NCI-H187 treated with DMSO at 0.1 percent for 48 hours (cell line): ENCODE results near the gene ERCC5.

ENCODE experiments used
- DNase-seq: peaks from one replicate; lab custom pipeline; 2025; lab: John Stamatoyannopoulos, UW

Gene ERCC5

GRCh38 chr13:102845630-102846260, at the start of gene ERCC5:
Gene ERCC5, plus strand, starts transcription at chr13:102846032. Its CDS starts 235 bp downstream, at chr13:102846267.
- DNase-seq: peak; percentile 71

DNA sequence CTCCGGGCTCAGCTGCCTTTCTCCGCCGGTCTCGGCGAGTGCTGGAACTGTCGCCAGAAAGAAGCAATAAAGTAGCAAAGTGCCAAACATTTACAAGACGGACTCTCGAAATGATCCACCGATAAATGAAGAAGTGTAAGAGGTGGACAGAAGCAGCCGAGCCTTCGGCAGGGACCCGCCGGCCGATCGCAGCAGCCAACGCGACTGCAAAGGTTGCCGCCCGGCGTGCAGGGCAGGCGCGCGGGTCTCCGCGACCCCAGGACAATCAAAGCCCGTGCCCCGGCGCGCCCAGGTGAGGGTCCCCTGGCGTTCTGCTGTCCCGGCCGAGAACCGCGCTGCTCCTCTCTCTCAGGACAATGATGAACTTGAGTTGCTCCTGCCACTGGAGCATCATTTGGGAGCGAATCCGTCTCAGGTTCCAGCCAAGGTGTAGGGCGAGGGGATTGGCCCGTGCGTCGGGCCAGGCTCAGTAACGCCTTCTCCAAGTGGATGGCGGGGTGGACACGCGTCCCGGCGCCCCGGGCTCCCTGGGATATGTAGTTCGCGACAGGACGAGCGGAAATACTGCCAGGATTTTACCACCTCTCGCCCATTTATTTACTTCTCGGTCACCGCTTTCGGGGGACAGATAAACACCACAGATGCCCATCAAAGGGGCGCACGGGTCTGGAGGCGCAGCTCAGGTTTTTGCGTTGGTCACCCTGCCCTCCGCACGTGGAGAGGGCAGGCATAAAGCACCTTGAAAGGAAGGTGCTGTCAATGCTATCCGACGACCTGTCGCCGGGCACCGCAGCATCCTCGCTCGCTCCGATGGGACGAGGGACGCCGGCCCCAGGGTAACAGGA, 47.0 kb upstream of the ERCC5 start, which contains the start of the genes BIVM and POGLUT2:
Gene BIVM (plus strand): TSS at position 539 of the 845 bp plus-strand sequence. CDS start 8,149 bp downstream, outside the sequence.
Gene POGLUT2 (minus strand): TSS at position 396 of the 845 bp plus-strand sequence. CDS start 306 bp downstream, at position 90.
- peak; percentile 74 for DNase-seq

GRCh38 chr13:102799426-102800144, 46.2 kb upstream of the ERCC5 start:
- no peak for DNase-seq

DNA sequence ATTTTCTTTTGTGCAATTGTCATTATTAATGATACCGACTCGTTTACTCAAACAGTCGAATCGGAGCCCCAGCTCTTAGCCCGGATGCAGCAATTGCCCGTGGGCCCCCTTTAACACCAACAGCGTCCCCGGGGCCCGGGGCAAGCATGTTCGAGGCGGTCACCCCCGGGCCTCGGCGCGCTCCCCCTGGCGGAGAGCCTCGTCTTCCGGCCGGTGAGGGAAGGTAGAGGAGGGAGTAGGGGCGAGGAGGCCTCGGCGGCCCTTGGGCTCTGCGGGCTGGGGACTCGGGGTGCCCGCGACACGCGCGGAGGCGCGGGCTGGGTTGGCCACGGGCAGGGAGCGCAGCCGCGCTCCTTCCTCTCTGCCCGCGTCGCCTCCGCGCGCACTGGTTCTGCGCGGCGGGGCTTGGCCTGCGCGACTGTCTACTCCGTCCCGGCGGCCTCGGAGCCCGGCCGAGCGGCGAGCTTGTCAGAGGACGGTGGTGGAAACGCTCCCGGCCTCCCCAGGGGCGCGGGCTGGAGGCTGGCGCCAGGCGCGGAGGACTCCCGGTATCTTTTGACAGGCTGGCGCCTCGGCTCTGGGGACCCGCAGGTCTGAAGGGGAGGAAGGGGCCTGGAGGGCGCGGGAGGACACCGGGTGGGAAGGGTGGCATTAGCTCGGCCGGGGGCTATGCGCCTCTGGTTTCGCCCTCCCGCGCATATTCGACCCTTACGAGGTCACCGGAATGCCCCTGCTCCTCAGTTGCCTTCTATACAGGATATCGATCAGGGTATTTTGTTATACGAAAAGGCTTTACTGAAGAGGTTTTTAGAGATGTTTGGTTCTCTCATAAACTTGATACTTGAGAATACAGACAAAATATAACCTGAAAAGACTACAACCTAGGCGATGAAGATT, 45.4 kb upstream of the ERCC5 start:
- peak; percentile 48 for DNase-seq

- DNase-seq: no peak
These were observed 40.2 kb upstream of the ERCC5 start for GRCh38 chr13:102805680-102806079.

- DNase-seq: no peak
These were observed 38.1 kb upstream of the ERCC5 start for GRCh38 chr13:102807699-102808098.

DNA sequence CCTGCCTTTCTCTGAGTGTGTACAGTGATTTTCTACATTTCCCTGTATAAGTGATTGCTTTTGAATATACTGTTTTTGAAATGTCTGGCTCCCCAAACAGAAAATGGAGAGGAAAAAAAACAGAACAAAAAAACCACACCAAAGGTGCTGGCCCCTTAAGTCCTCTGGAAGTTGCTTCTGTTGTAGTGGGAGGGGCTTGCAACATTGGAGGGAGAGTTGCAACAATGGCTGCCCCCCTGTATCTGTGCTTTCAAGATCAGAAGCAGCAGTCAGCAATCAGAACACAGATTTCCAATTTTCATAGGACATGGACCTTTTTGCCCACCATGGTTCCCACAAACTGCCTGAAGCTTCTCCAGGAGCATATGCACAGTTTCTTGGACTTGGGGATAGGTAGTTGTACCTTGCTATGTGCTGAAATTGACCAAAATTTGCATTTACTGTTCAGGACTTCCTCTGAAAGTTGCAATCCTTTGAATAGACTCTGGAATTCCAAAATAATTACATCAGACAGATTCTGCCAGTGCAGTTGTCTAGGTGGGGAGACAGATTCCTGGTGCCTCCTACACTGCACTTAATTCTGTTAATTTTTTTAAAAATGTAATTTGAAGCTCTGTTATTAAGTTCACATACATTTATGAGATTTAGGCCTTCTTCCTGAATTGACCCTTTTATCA, 33.1 kb upstream of the ERCC5 start:
- DNase-seq: no peak

DNA sequence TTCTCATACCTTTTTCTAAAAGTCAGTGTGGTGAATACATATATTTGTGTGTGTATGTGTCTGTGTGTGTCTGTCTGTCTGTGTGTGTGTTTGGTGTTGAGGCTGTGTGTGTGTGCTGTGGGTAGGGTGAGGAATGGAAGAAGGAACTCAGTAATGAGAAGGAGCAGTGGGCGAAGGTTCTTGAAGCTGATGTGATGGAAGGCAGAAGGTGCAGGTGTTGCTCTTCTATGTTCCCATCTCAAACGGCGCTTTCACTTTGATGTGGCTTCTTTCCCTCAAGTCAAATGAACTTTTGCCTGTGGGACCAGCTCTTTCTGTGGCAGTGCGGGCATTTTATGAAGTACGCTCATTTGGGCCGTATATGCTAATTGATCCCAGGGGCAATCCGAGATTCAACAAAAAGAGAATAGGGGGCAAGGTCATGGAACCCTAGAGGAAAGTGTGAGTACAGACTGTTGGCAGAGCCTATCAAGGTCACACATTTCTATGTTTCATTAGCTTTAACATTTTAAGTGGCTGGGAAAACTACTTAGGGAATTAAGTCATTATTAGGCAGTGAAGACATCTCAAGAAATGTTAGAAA, 31.7 kb upstream of the ERCC5 start:
- no peak for DNase-seq

DNA sequence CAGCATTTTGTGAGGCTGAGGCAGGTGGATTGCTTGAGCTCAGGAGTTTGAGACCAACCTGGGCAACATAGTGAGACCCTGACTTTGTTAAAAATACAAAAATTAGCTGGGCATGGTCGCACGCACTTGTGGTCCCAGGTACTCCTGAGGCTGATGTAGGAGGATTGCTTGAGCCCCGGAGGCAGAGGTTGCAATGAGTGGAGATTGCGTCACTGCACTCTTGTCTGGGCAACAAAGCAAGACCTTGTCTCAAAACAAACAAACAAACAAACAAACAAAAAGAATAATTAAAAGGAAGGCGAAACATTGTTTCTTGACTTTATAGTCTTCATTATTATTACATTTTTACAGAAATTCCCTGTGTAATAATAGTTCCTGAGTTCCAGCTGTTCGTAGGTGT, 31.0 kb upstream of the ERCC5 start:
- no peak for DNase-seq

GRCh38 chr13:102815788-102816187, 30.0 kb upstream of the ERCC5 start:
- no peak for DNase-seq

GRCh38 chr13:102816708-102817107, 29.1 kb upstream of the ERCC5 start:
- DNase-seq: no peak

DNA sequence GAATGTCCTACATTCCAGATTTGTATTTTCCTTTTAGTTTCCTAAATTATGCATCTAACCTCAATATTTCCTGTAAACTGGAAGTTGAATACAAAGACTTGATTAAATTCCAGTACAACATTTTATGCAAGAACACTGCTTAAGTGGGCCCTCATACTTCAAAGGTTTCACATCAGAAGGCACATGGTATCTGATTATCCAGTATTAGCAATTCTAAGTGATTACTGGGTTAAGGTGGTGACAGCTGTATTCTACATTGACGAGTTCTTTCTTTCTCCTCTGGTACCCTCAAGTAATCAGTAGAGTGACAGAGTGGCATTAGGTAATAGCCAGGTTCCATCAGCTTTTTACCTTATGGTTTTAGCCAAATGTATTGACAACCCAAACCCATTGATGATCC, 28.6 kb upstream of the ERCC5 start:
- DNase-seq: no peak

DNA sequence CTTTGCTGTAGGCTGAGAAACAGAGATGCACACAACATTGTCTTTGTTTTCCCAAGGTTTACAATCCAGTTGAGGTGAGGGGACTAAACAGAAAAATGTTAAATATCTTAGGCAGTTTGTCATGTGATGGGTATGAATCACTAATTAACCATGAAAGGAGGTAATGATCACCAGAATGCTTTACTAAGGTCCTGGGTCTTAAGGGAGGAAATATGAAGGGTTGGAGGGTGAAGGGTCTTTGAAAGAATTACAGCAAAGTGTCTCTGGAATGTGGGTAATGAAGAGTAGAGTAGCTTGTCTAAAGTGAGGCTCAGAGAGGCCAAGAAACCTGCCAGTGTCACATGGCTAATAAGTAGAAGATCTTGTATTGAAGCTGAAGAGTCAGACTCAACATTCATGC, 27.9 kb upstream of the ERCC5 start:
- no peak for DNase-seq

GRCh38 chr13:102825400-102825799, 20.4 kb upstream of the ERCC5 start:
- no peak for DNase-seq

- no peak for DNase-seq
These were observed 19.7 kb upstream of the ERCC5 start for GRCh38 chr13:102825921-102826706.

DNA sequence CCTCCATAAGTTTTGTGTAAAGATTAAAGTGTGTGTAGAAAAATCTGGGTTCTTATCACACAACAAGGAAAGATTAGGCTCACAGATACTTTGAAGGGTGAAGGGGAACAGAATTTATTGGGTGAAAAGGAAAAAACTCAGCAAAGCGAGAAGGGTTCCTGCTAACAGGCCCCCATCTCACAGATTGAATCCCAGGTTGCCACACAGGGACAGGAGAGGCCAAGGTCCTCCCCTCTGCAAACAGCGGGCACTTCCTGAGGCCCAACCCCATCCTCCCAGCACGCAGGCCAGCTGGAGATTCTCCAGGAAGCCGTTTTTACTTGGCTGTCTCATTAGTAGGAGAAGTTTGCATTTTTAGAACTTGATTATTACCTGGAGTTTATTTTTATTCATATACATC, 15.2 kb upstream of the ERCC5 start:
- DNase-seq: no peak

- no peak for DNase-seq
These were observed 9.4 kb upstream of the ERCC5 start for GRCh38 chr13:102836471-102836870.

- no peak for DNase-seq
These were observed 7.6 kb upstream of the ERCC5 start for GRCh38 chr13:102838273-102838672.

DNA sequence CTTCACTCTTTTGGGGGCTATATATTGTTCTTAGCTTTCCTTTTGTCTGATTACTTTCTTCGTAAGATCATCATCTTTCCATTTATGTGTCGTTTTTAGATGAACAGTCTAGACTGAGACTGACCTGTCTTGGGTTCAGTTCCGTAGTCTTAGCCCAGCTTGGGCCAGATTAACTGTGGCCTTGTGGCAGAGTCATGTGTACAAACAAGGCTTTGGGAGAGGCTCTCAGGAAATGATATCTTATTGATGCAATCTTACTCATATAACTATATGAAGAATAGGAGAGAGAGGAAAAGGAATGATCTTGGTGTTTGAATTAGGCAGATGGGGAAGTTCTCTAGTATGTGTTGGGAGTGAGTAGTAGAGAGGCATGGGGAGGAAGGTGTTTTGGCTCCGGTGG, 6.8 kb upstream of the ERCC5 start:
- no peak for DNase-seq

GRCh38 chr13:102839462-102839861, 6.4 kb upstream of the ERCC5 start:
- DNase-seq: no peak
